Left ventricle myocardium inferior (tissue), 1 donor: ENCODE data around the gene MACROD2. TPM values are rescaled to one million over a fixed set of nuclear protein-coding genes. Genes with fewer than 3 reads are reported as not detected.

Experiments
- DNase-seq: peaks from one replicate; pipeline ENCODE4 v3.0.0-alpha.2; 2020
- H3K27ac ChIP-seq: fragments of 200-600 bp; replicated peaks from 2 replicates; pipeline ENCODE4 v1.8.0; 2021
- H3K27me3 ChIP-seq: fragments of 200-600 bp; 2 replicates; pipeline ENCODE4 v1.8.0; 2021; ENCODE audit warnings: low read depth
- H3K36me3 ChIP-seq: fragments of 200-600 bp; 2 replicates; pipeline ENCODE4 v1.8.0; 2021
- H3K4me1 ChIP-seq: fragments of 200-600 bp; 2 replicates; pipeline ENCODE4 v1.8.0; 2021
- H3K4me3 ChIP-seq: fragments of 200-600 bp; 2 replicates; pipeline ENCODE4 v1.8.0; 2021; ENCODE audit warnings: mild to moderate bottlenecking, moderate library complexity
- H3K9me3 ChIP-seq: fragments of 200-600 bp; replicated peaks from 2 replicates; pipeline ENCODE4 v1.8.0; 2021
- intact Hi-C: fragments of 100-400 bp; cut with micrococcal nuclease; formaldehyde crosslinking; loops from one replicate; pipeline ENCODE4 v1.11.0; 2022
- total RNA-seq: library from RNA; stranded (reverse); fragmentation: NEBNext Ultra II Directional; extraction: Animal tissue kit (Norgen Biotek cat#: 25700); gene quantifications from one replicate; pipeline ENCODE4 v1.2.1, GENCODE V29; 2021
- TF ChIP-seq, protein P1 (sequence below): fragments of 200-600 bp; IDR thresholded peaks from 2 replicates; pipeline ENCODE4 v1.8.0; 2021; ENCODE audit warnings: antibody characterized with exemption, mild to moderate bottlenecking, borderline replicate concordance
- donor health status: DM: no; HTN: yes; CAD: no; lungs with severe emphysema.

MACROD2 gene
- total RNA-seq, 1 donor from 2014 or later, result 3.6 TPM

DNA sequence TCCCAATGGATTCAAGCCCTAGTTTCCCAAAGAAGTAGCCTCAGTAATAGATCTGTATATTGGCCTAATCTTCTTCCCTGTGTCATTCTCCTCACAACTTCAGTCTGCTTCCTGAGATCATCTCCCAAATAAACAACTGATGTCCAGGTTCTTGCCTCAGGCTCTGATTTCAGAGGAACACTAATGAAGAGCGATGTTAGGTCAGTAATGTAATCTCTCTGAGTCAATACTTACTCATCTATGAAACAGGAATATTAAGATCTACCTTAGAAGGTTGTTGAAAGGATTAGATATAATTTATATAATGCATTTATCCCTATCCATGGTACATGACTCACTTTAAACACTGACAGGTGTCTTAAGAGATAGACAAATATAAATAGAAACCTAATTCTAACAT, 588.1 kb downstream of the MACROD2 start:
- H3K27me3 ChIP-seq, result no peaks in the 10 kb centered on the region
- H3K27ac ChIP-seq, result no peak overlapping the region
- H3K4me3 ChIP-seq, result no peak overlapping the region
- no peaks in the 10 kb centered on the region for H3K9me3 ChIP-seq
- TF ChIP-seq, protein P1, sequence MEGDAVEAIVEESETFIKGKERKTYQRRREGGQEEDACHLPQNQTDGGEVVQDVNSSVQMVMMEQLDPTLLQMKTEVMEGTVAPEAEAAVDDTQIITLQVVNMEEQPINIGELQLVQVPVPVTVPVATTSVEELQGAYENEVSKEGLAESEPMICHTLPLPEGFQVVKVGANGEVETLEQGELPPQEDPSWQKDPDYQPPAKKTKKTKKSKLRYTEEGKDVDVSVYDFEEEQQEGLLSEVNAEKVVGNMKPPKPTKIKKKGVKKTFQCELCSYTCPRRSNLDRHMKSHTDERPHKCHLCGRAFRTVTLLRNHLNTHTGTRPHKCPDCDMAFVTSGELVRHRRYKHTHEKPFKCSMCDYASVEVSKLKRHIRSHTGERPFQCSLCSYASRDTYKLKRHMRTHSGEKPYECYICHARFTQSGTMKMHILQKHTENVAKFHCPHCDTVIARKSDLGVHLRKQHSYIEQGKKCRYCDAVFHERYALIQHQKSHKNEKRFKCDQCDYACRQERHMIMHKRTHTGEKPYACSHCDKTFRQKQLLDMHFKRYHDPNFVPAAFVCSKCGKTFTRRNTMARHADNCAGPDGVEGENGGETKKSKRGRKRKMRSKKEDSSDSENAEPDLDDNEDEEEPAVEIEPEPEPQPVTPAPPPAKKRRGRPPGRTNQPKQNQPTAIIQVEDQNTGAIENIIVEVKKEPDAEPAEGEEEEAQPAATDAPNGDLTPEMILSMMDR, result no peak
- intact Hi-C loops, result no loop called here
- H3K36me3 ChIP-seq, result no peaks in the 10 kb centered on the region
- no peak for DNase-seq
- no peaks in the 10 kb centered on the region for H3K4me1 ChIP-seq

DNA sequence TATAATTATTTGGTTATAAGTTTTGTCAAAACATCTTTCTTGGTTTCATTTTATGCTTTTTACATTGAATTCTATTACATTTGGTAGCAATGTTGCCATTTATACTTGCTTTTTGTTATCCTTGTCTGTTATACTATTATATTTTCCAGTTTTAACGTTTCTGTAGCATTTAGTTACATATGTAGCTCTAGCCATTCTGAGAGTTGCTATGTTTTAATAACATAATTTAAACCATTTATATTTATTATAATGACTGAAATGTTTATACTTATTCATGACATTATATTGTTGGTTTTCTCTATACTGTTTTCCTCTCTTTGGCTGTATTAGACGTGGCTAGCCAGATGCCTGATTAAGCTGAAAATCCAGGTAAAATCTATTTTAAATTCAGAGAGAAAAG, 594.1 kb downstream of the MACROD2 start:
- H3K27me3 ChIP-seq, result no peaks in the 10 kb centered on the region
- no peaks in the 10 kb centered on the region for H3K36me3 ChIP-seq
- no peak for DNase-seq
- no peak overlapping the region for H3K27ac ChIP-seq
- H3K9me3 ChIP-seq, result peaks cover 17% of the 10 kb centered on the region
- intact Hi-C loops, result no loop called here
- TF ChIP-seq, protein P1, result no peak
- no peaks in the 10 kb centered on the region for H3K4me1 ChIP-seq
- H3K4me3 ChIP-seq, result no peak overlapping the region

DNA sequence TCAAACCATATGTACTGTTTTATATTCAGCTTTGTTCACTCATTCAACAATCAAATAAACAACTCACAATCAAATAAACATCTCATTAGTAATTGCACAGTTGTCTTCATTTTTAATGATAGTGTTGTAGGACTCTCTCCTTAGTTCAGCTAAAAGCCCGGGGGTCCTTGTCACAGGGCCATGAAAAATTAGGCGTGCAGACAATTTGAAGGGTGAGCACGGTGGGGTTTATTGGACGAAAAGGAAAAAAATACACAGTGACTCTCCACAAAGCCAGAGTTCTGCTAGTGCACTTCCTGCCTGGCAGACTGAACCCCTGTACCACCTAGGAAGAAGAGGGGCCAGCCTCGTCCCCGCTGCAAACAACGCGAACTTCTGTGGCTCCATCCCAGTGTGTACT, 599.7 kb downstream of the MACROD2 start:
- Histone ChIP-seq H3K27me3 (no peaks in the 10 kb centered on the region), H3K4me3 (no peak overlapping the region), H3K9me3 (peaks cover 4% of the 10 kb centered on the region), H3K36me3 (no peaks in the 10 kb centered on the region), H3K4me1 (no peaks in the 10 kb centered on the region), H3K27ac (no peak overlapping the region)
- intact Hi-C loops, result no loop called here
- DNase-seq, result no peak
- TF ChIP-seq, protein P1, result no peak

DNA sequence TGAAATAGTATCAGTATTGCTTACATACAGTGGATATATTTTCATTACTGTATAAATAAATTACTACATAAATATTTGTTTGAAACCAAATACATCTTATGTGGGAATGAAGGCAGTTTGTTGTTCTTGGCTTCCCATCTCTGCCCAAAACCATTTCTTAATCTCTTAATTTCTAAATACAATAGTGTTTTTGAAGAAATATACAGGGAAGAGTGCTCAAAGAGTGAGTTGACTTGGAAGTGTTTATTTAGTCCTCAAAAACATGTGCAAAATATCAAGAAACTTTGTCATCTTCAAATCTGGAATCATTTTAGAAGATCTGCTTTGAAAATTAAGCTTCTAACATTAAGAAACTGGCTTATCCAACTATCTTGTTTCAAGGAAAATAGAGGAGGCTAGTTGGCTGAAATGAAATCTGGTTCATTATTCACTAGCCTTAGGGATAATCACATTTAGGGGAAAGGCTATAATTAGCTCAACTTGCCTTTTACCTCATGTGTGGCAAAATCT, 601.9 kb downstream of the MACROD2 start:
- intact Hi-C loops, result no loop called here
- TF ChIP-seq, protein P1, result no peak

DNA sequence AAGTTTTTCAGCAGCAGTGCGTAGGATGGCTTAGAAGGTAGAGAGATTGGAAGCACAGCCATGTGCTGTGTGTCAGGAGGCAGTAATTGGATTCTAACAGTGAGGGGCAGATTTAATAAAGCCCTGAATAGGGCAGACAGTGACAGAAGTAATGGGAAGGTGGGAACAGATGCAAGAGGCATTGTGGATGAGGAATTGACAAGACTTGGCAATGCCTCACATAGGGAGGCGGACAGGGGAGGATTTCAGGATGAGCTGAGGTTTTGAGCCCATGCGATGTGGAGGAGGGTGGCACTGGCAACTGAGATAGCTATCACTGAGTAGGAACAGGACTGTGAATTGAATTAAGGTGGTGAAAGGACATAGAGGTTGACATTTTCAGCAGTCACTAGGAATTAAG, 604.3 kb downstream of the MACROD2 start:
- H3K27ac ChIP-seq, result no peak overlapping the region
- H3K27me3 ChIP-seq, result no peaks in the 10 kb centered on the region
- DNase-seq, result no peak
- H3K4me3 ChIP-seq, result no peak overlapping the region
- intact Hi-C loops, result no loop called here
- H3K9me3 ChIP-seq, result no peaks in the 10 kb centered on the region
- no peaks in the 10 kb centered on the region for H3K36me3 ChIP-seq
- TF ChIP-seq, protein P1, result no peak
- no peaks in the 10 kb centered on the region for H3K4me1 ChIP-seq

More for the DNA sequence above, 601.9 kb downstream of the MACROD2 start:
- Histone ChIP-seq H3K4me3 (no peak overlapping the region), H3K36me3 (no peaks in the 10 kb centered on the region), H3K27me3 (no peaks in the 10 kb centered on the region), H3K27ac (no peak overlapping the region), H3K9me3 (no peaks in the 10 kb centered on the region), H3K4me1 (no peaks in the 10 kb centered on the region)
- DNase-seq, result no peak
